Nucleus accumbens (tissue), 56 donors: ENCODE measurements around the gene TP53AIP1.

ENCODE experiments used
- DNase-seq, 56 donors: peaks; one replicate each; lab custom pipeline; 2025; lab: John Stamatoyannopoulos, UW

Gene TP53AIP1

GRCh38 chr11:128893578-128894285 is 48.9 kb downstream of the TP53AIP1 start:
- DNase-seq = no peak

GRCh38 chr11:128892866-128893565 is 49.7 kb downstream of the TP53AIP1 start:
- no peak for DNase-seq

GRCh38 chr11:128891913-128892398 is 50.7 kb downstream of the TP53AIP1 start:
- DNase-seq = peak in 1 of 56 donors; percentile 7

GRCh38 chr11:128890543-128891368 is 51.9 kb downstream of the TP53AIP1 start, which contains the start of gene KCNJ5:
Gene KCNJ5 (plus strand): TSS chr11:128891356. CDS start chr11:128911274, 19,918 bp downstream.
- DNase-seq = peak in 26 of 56 donors; percentile 8 to 65 (median 38)

- no peak for DNase-seq
Measured at GRCh38 chr11:128890216-128890542, 52.5 kb downstream of the TP53AIP1 start.

GRCh38 chr11:128889657-128890213 is 52.9 kb downstream of the TP53AIP1 start:
- no peak for DNase-seq

GRCh38 chr11:128888034-128888985 is 54.4 kb downstream of the TP53AIP1 start:
- no peak for DNase-seq

GRCh38 chr11:128886406-128887124 is 56.1 kb downstream of the TP53AIP1 start:
- DNase-seq = peak in 5 of 56 donors; percentile 2 to 28 (median 19)
